Skeletal muscle tissue (tissue), 5 donors: ENCODE measurements around the gene ABCF3. TPM values are rescaled to one million over a fixed set of nuclear protein-coding genes. Genes with fewer than 3 reads are reported as not detected.

Experiments used
- H3K27ac ChIP-seq: one replicate; pipeline ENCODE4 v1.7.0; 2013; ENCODE audit warnings: mild to moderate bottlenecking, low read depth, low read length, inconsistent platforms
- H3K27me3 ChIP-seq, 3 donors: one replicate each; pipeline ENCODE4 v1.7.0; 2013; ENCODE audit warnings: low read length in 3 of 3; ENCODE audit not compliant: control insufficient read depth in 3 of 3, insufficient read depth in 3 of 3
- H3K36me3 ChIP-seq, 3 donors: one replicate each; pipeline ENCODE4 v1.7.0; 2013; ENCODE audit warnings: low read length in 3 of 3; ENCODE audit not compliant: control insufficient read depth in 3 of 3, insufficient read depth in 3 of 3
- H3K4me1 ChIP-seq, 3 donors: one replicate each; pipeline ENCODE4 v1.7.0; 2013; ENCODE audit warnings: low read length in 3 of 3, mild to moderate bottlenecking in 3 of 3; ENCODE audit not compliant: control insufficient read depth in 3 of 3, insufficient read depth in 3 of 3
- H3K4me3 ChIP-seq, 3 donors: one replicate each; pipeline ENCODE4 v1.7.0; 2013; ENCODE audit warnings: low read length in 3 of 3
- H3K9ac ChIP-seq, 3 donors: one replicate each; pipeline ENCODE4 v1.7.0; 2013; ENCODE audit warnings: low read length in 3 of 3, mild to moderate bottlenecking in 3 of 3, moderate library complexity in 2 of 3, low read depth in 1 of 3
- H3K9me3 ChIP-seq, 3 donors: one replicate each; pipeline ENCODE4 v1.7.0; 2013; ENCODE audit warnings: low read length in 3 of 3; ENCODE audit not compliant: control insufficient read depth in 3 of 3
- small RNA-seq: library from RNA; depleted of rRNA; stranded (forward); fragments of <200 nt; gene quantifications from one replicate; pipeline ENCODE3, GENCODE V24; 2014
- total RNA-seq: library from RNA; depleted of rRNA; stranded (reverse); fragments of >200 nt; gene quantifications from one replicate; pipeline ENCODE4 v1.2.3, GENCODE V29; 2014
- donor health status: Osteomylitis.

ABCF3 gene
- total RNA-seq, 1 donor from 2014 or later: 45.9 TPM

DNA sequence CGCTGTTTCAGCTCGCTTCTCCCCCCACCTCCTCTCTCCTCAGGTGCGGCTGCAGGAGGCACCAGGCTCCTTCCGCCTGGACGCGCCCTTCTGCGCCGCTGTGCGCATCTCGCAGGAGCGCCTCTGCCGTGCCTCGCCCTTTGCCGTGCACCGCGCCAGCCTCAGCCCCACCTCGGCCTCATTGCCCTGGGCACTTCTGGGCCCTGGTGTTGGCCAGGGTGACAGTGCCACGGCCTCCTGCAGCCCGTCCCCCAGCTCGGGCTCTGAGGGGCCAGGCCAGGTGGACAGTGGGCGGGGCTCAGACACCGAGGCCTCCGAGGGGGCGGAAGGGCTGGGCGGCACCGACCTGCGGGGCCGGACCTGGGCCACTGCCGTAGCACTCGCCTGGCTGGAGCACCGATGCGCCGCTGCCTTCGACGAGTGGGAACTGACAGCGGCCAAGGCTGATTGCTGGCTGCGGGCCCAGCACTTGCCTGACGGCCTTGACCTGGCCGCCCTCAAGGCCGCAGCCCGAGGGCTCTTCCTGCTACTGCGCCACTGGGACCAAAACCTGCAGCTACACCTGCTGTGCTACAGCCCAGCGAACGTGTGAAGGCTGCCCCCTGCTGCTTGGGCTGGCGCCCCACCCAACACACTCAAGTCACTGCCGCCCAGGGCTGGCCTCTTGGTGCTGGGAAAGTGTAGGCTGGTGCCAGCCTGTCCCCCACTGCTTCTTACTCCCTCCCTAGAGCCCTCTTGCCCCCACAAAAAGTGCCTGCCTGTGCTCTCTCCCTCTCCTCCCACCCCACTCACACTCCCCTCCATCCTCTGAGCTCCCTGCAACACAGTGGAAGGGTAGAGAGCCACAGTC, 55.7 kb downstream of the ABCF3 start:
- peaks cover 0 to 5% (median 0%) of the 10 kb centered on the region in 3 donors for H3K4me1 ChIP-seq
- no peak overlapping the region for H3K4me3 ChIP-seq

DNA sequence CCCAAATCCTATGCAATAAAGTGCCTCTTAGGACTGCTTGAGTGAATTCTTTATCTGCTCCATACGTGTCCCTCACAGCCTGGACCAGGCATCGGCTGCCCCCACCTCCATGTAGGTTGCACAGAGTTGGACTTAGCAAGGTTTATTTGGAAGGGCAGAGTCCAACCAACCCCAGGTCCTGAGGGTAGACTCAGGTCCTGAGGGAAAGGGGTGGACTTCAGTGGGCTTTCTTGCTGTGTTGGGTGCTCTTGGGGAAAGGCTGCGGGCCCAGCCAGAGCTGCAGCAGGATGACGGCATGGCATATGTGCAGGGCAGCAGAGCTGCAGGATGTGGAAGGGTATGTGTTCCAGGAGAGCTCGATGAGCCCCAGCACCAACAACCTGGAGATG, 56.3 kb downstream of the ABCF3 start:
- peaks cover 0 to 12% (median 4%) of the 10 kb centered on the region in 3 donors for H3K27me3 ChIP-seq
- no peak overlapping the region for H3K27ac ChIP-seq
- no peak overlapping the region for H3K4me3 ChIP-seq
- H3K36me3 ChIP-seq: peaks cover 35 to 39% (median 39%) of the 10 kb centered on the region in 3 donors
- H3K9ac ChIP-seq: no peak overlapping the region
- H3K9me3 ChIP-seq: no peaks in the 10 kb centered on the region
- H3K4me1 ChIP-seq: peaks cover 0 to 5% (median 0%) of the 10 kb centered on the region in 3 donors

More for the DNA sequence above, 55.7 kb downstream of the ABCF3 start:
- H3K36me3 ChIP-seq: peaks cover 35 to 39% (median 39%) of the 10 kb centered on the region in 3 donors
- H3K27ac ChIP-seq: no peak overlapping the region
- H3K9me3 ChIP-seq: no peaks in the 10 kb centered on the region
- H3K9ac ChIP-seq: no peak overlapping the region
- peaks cover 4 to 18% (median 7%) of the 10 kb centered on the region in 3 donors for H3K27me3 ChIP-seq

Small RNA genes lying within 50 kb of the gene (small RNA-seq; reads per million reads assigned to genes)
- gene MIR1224: not detected

Other genes starting within 250 kb of the ABCF3 start
- 17.7 TPM for gene ABCC5, start 168.3 kb upstream of the ABCF3 start, total RNA-seq
- not detected for gene HTR3D, start 154.5 kb upstream of the ABCF3 start, total RNA-seq
- gene HTR3C, start 133.2 kb upstream of the ABCF3 start, total RNA-seq: not detected
- gene HTR3E, start 89.1 kb upstream of the ABCF3 start, total RNA-seq: not detected
- gene EIF2B5, start 50.8 kb upstream of the ABCF3 start, total RNA-seq: 38.1 TPM
- 23.5 TPM for gene DVL3, start 30.8 kb upstream of the ABCF3 start, total RNA-seq
- gene AP2M1, start 11.3 kb upstream of the ABCF3 start, total RNA-seq: 168 TPM
- not detected for gene VWA5B2, start 43.4 kb downstream of the ABCF3 start, total RNA-seq
- gene ALG3, start 62.8 kb downstream of the ABCF3 start, total RNA-seq: 17.2 TPM
- gene EEF1AKMT4, start 63.5 kb downstream of the ABCF3 start, total RNA-seq: 2.1 TPM
- not detected for gene CAMK2N2, start 75.4 kb downstream of the ABCF3 start, total RNA-seq
- not detected for gene ECE2, start 89.8 kb downstream of the ABCF3 start, total RNA-seq
- 259 TPM for gene PSMD2, start 113.0 kb downstream of the ABCF3 start, total RNA-seq
- 162 TPM for gene EIF4G1, start 128.4 kb downstream of the ABCF3 start, total RNA-seq
- 9.4 TPM for gene FAM131A, start 151.4 kb downstream of the ABCF3 start, total RNA-seq
- 2.6 TPM for gene CLCN2, start 175.4 kb downstream of the ABCF3 start, total RNA-seq
- gene POLR2H, start 175.5 kb downstream of the ABCF3 start, total RNA-seq: 44.4 TPM
- gene THPO, start 192.0 kb downstream of the ABCF3 start, total RNA-seq: under 0.01 TPM
- gene CHRD, start 193.9 kb downstream of the ABCF3 start, total RNA-seq: 14.1 TPM